ENCODE measurements around the gene TNS1. TPM values are rescaled to one million over a fixed set of nuclear protein-coding genes. Genes with fewer than 3 reads are reported as not detected.
A peak's percentile ranks its signal among the peaks of the same experiment; 100 is the strongest.

Gene TNS1
- polyA plus RNA-seq, 3 donors = 0.26 to 1.6 (median 1.5) TPM

DNA sequence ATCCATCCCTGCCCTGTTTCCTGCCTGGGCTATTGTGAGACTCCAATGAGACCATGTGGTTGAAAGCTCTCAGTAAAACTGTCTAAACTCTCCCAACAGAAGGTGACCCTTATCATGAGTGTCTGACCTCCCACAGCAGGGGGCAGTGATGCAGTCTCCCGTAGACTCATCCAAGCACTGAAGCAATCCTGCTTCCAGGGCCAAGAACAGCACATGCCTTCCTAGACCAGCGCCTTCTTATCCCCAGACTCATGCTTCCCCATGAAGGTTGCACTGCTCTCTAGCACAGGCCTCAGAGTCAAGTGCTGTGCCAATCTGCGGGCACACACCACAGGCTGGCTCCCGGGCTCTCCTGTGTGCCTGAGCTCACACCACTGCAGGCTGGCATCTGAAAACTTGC is 112.3 kb downstream of the TNS1 start:
- Histone ChIP-seq H3K9me3 (replicated peaks in 1 of 2; ENCODE audit: control insufficient read depth in 1 of 2, insufficient read depth in 1 of 2, low read length in 2 of 2) (no peaks in the 10 kb centered on the region), H3K79me2 (ENCODE audit: insufficient read depth, low read length) (no peaks in the 10 kb centered on the region), H3K4me2 (replicated peaks; ENCODE audit: extremely low read depth, low read length, poor library complexity, severe bottlenecking) (no peak overlapping the region), H3K4me3 (replicated peaks in 1 of 3; ENCODE audit: low read depth in 2 of 3, low read length in 3 of 3) (no peak overlapping the region), H3K27ac (ENCODE audit: low read depth in 1 of 2, low read length in 2 of 2) (no peak overlapping the region), H2AFZ (ENCODE audit: insufficient read depth, low read depth, low read length, poor library complexity, severe bottlenecking) (no peak overlapping the region), H3K4me1 (ENCODE audit: control insufficient read depth in 1 of 2, insufficient read depth in 2 of 2, low read length in 2 of 2) (peaks cover 18 to 22% of the 10 kb centered on the region in 2 donors), H3K36me3 (replicated peaks in 1 of 2; ENCODE audit: control insufficient read depth in 1 of 2, insufficient read depth in 2 of 2, low read length in 2 of 2) (peaks cover 2 to 46% of the 10 kb centered on the region in 2 donors), H4K20me1 (ENCODE audit: insufficient read depth, low read length) (no peaks in the 10 kb centered on the region), H3K27me3 (ENCODE audit: control insufficient read depth in 2 of 2, insufficient read depth in 2 of 2, low read length in 2 of 2) (no peaks in the 10 kb centered on the region), H3K9ac (ENCODE audit: insufficient read depth, low read length, poor library complexity, severe bottlenecking) (no peak overlapping the region)
- Mint-ChIP-seq H3K9me3 (no peaks in the 10 kb centered on the region), H3K36me3 (peaks cover 20 to 36% of the 10 kb centered on the region in 2 donors), H3K4me3 (no peak overlapping the region), H3K27me3 (ENCODE audit: low read depth in 3 of 3) (peaks cover 1 to 2% (median 2%) of the 10 kb centered on the region in 3 donors), H3K4me1 (peaks cover 20% of the 10 kb centered on the region), H3K27ac (no peak overlapping the region)
- no peak for TF ChIP-seq CTCF (IDR thresholded peaks at IDR 0.05)
- DNase-seq = peak in 1 of 3 donors; percentile 32
- WGBS (ENCODE audit: insufficient coverage) = 88% methylated on average over 4 of the region's 4 CpGs
- intact Hi-C loops (cut with micrococcal nuclease) = loop anchor here in 1 of 2 donors (10.0 kb wide), 1 partner anchor 94 kb away; no protein-coding TSS in a partner anchor

GRCh38 chr2:217889656-217890055 is 113.1 kb downstream of the TNS1 start:
- 96% methylated on average over 5 of the region's 5 CpGs for WGBS (ENCODE audit: insufficient coverage)
- H3K9me3 Mint-ChIP-seq = no peaks in the 10 kb centered on the region
- intact Hi-C loops (cut with micrococcal nuclease) = loop anchor here (5.0 to 10.0 kb wide), 3 partner anchors 95 to 102 kb away; no protein-coding TSS in a partner anchor
- no peak overlapping the region for H3K4me3 ChIP-seq (replicated peaks in 1 of 3; ENCODE audit: low read depth in 2 of 3, low read length in 3 of 3)
- H3K27me3 ChIP-seq (ENCODE audit: control insufficient read depth in 2 of 2, insufficient read depth in 2 of 2, low read length in 2 of 2) = no peaks in the 10 kb centered on the region
- H3K27ac ChIP-seq (ENCODE audit: low read depth in 1 of 2, low read length in 2 of 2) = no peak overlapping the region
- peaks cover 25 to 35% of the 10 kb centered on the region in 2 donors for H3K36me3 Mint-ChIP-seq
- no peaks in the 10 kb centered on the region for H3K9me3 ChIP-seq (replicated peaks in 1 of 2; ENCODE audit: control insufficient read depth in 1 of 2, insufficient read depth in 1 of 2, low read length in 2 of 2)
- no peak for DNase-seq
- TF ChIP-seq CTCF (IDR thresholded peaks at IDR 0.05) = no peak
- H3K79me2 ChIP-seq (ENCODE audit: insufficient read depth, low read length) = no peaks in the 10 kb centered on the region
- peaks cover 2 to 39% of the 10 kb centered on the region in 2 donors for H3K36me3 ChIP-seq (replicated peaks in 1 of 2; ENCODE audit: control insufficient read depth in 1 of 2, insufficient read depth in 2 of 2, low read length in 2 of 2)
- H3K4me1 Mint-ChIP-seq = peaks cover 21% of the 10 kb centered on the region
- peaks cover 18 to 22% of the 10 kb centered on the region in 2 donors for H3K4me1 ChIP-seq (ENCODE audit: control insufficient read depth in 1 of 2, insufficient read depth in 2 of 2, low read length in 2 of 2)
- peaks cover 1 to 4% (median 2%) of the 10 kb centered on the region in 3 donors for H3K27me3 Mint-ChIP-seq (ENCODE audit: low read depth in 3 of 3)
- no peak overlapping the region for H2AFZ ChIP-seq (ENCODE audit: insufficient read depth, low read depth, low read length, poor library complexity, severe bottlenecking)
- no peak overlapping the region for H3K4me3 Mint-ChIP-seq
- no peak overlapping the region for H3K27ac Mint-ChIP-seq
- H3K9ac ChIP-seq (ENCODE audit: insufficient read depth, low read length, poor library complexity, severe bottlenecking) = no peak overlapping the region
- no peaks in the 10 kb centered on the region for H4K20me1 ChIP-seq (ENCODE audit: insufficient read depth, low read length)
- no peak overlapping the region for H3K4me2 ChIP-seq (replicated peaks; ENCODE audit: extremely low read depth, low read length, poor library complexity, severe bottlenecking)

Measured in CD14-positive monocyte (primary cell).